HepG2 (cell line): Measurements from ENCODE around the gene AKAP12. TPM values are rescaled to one million over a fixed set of nuclear protein-coding genes. Genes with fewer than 3 reads are reported as not detected.

ENCODE experiments used
- ATAC-seq: fragments of 200-7000 bp; cut with Tn5 transposase; 3 replicates; pipeline ENCODE4 v1.9.1; 2020; ENCODE audit warnings: mild to moderate bottlenecking, moderate library complexity
- BruUV-seq: library from RNA; stranded (reverse); fragments of 400-500 nt; replicated peaks from 2 replicates; lab custom pipeline; 2021; lab: Mats Ljungman, UMichigan
- CTCF ChIA-PET: fragments of 300-600 bp; formaldehyde crosslinking; extraction: SDS; loops from one replicate; lab custom pipeline; 2021; ENCODE audit warnings: low total read pairs, inconsistent platforms, low intra/inter-chr PET ratio; lab: Yijun Ruan, JAX
- POLR2A ChIA-PET: fragments of 350-600 bp; sonication (Branson Sonifier 250); formaldehyde crosslinking; loops from one replicate; lab custom pipeline; 2020; ENCODE audit warnings: antibody characterized with exemption, inconsistent platforms; lab: Yijun Ruan, JAX
- DNase-seq: peaks from one replicate; pipeline ENCODE4 v3.0.0-alpha.2; 2015; ENCODE audit warnings: low spot score
- FAIRE-seq: peaks from 3 replicates; lab custom pipeline; 2011; peaks lifted over from hg19 to GRCh38; lab: Jason Lieb, UNC
- H2AFZ ChIP-seq: one replicate; pipeline ENCODE4 v1.6.1; 2011; ENCODE audit warnings: low read length, inconsistent platforms
- H3K27ac ChIP-seq: fragments of 300-600 bp; 3 replicates; pipeline ENCODE4 v1.8.0; 2011; ENCODE audit warnings: mixed run types, mild to moderate bottlenecking, mixed read lengths, low read length, inconsistent platforms; ENCODE audit not compliant: insufficient read depth; ENCODE audit errors: extremely low read length
- H3K27me3 ChIP-seq, 2 experiments: fragments of 200-600 bp in 1 of 2; 2 replicates in 1 of 2; 3 replicates in 1 of 2; pipeline versions ENCODE4 v1.6.0 to v1.8.0; 2011; ENCODE audit warnings: low read length in 2 of 2, mild to moderate bottlenecking in 2 of 2, moderate library complexity in 2 of 2, inconsistent platforms in 1 of 2; ENCODE audit not compliant: insufficient read depth in 2 of 2, control insufficient read depth in 1 of 2
- H3K36me3 ChIP-seq, 2 experiments: fragments of 200-600 bp in 1 of 2; replicated peaks in 1 of 2; 2 replicates in 1 of 2; 3 replicates in 1 of 2; pipeline versions ENCODE4 v1.5.1 to v1.8.0; 2011; ENCODE audit warnings: low read length in 2 of 2, inconsistent platforms in 1 of 2; ENCODE audit not compliant: insufficient read depth in 2 of 2, control insufficient read depth in 1 of 2
- H3K4me1 ChIP-seq: 2 replicates; pipeline ENCODE4 v1.5.1; 2012; ENCODE audit warnings: low read length, inconsistent platforms; ENCODE audit not compliant: insufficient read depth
- H3K4me2 ChIP-seq: 2 replicates; pipeline ENCODE4 v1.6.0; 2011; ENCODE audit warnings: low read depth, low read length, inconsistent platforms
- H3K4me3 ChIP-seq, 3 experiments: fragments of 200-600 bp in 1 of 3; sonication (generic), shearing (Covaris generic) in 1 of 3; replicated peaks in 1 of 3; 2 replicates each; pipeline ENCODE4 v1.5.1; 2011 to 2016; ENCODE audit warnings: low read length in 3 of 3, inconsistent platforms in 2 of 3, low read depth in 2 of 3, mild to moderate bottlenecking in 2 of 3, control low read depth in 1 of 3, mixed read lengths in 1 of 3; ENCODE audit not compliant: insufficient read depth in 1 of 3
- H3K79me2 ChIP-seq: one replicate; pipeline ENCODE4 v1.6.1; 2011; ENCODE audit warnings: low read length, inconsistent platforms; ENCODE audit not compliant: insufficient read depth
- H3K9ac ChIP-seq: 2 replicates; pipeline ENCODE4 v1.6.0; 2011; ENCODE audit warnings: mild to moderate bottlenecking, low read depth, low read length, inconsistent platforms; ENCODE audit not compliant: insufficient read depth
- H3K9me3 ChIP-seq: 2 replicates; pipeline ENCODE4 v1.5.1; 2012; ENCODE audit warnings: mild to moderate bottlenecking, low read length
- H4K20me1 ChIP-seq: 2 replicates; pipeline ENCODE4 v1.6.0; 2011; ENCODE audit warnings: inconsistent platforms, mild to moderate bottlenecking, low read length, moderate library complexity; ENCODE audit not compliant: insufficient read depth
- KLF12 ChIP-seq: sonication (generic); formaldehyde crosslinking; IDR thresholded peaks from 2 replicates; pipeline ENCODE4 v1.4.0; 2020; ENCODE audit warnings: missing genetic modification reagents, borderline replicate concordance
- KLF15 ChIP-seq: sonication (generic); formaldehyde crosslinking; IDR thresholded peaks from 2 replicates; pipeline ENCODE4 v1.8.1; 2023; ENCODE audit warnings: borderline replicate concordance, mild to moderate bottlenecking, inconsistent platforms, missing genetic modification reagents, mixed read lengths
- MAFG ChIP-seq: sonication (generic); formaldehyde crosslinking; IDR thresholded peaks from 2 replicates; pipeline ENCODE4 v1.5.1; 2020; ENCODE audit warnings: mild to moderate bottlenecking, missing genetic modification reagents
- MIER2 ChIP-seq: IDR thresholded peaks from 2 replicates; pipeline ENCODE4 v1.6.1; 2016; ENCODE audit warnings: missing biosample characterization, missing genetic modification reagents
- MTA1 ChIP-seq: sonication (generic); formaldehyde crosslinking; IDR thresholded peaks from 2 replicates; pipeline ENCODE4 v1.4.0; 2020; ENCODE audit warnings: missing genetic modification reagents, mild to moderate bottlenecking, borderline replicate concordance
- SCMH1 ChIP-seq: sonication (generic); formaldehyde crosslinking; IDR thresholded peaks from 2 replicates; pipeline ENCODE4 v1.9.0; 2021; ENCODE audit warnings: missing genetic modification reagents, mild to moderate bottlenecking, borderline replicate concordance
- SIX4 ChIP-seq: sonication (generic); formaldehyde crosslinking; IDR thresholded peaks from 2 replicates; pipeline ENCODE4 v1.4.0; 2020; ENCODE audit warnings: missing genetic modification reagents
- XRCC5 ChIP-seq: fragments of 200-400 bp; formaldehyde crosslinking; optimal IDR thresholded peaks from 2 replicates; pipeline ENCODE3; 2017; ENCODE audit warnings: mild to moderate bottlenecking, low read length
- ZNF30 ChIP-seq: sonication (generic); formaldehyde crosslinking; IDR thresholded peaks from 2 replicates; pipeline ENCODE4 v1.5.0; 2020; ENCODE audit warnings: mild to moderate bottlenecking, missing genetic modification reagents
- ZNF431 ChIP-seq: sonication (generic); formaldehyde crosslinking; IDR thresholded peaks from 2 replicates; pipeline ENCODE4 v1.9.0; 2022; ENCODE audit warnings: missing genetic modification reagents, low read depth, mild to moderate bottlenecking, borderline replicate concordance
- ZSCAN12 ChIP-seq: sonication (generic); formaldehyde crosslinking; IDR thresholded peaks from 2 replicates; pipeline ENCODE4 v1.9.0; 2021; ENCODE audit warnings: mild to moderate bottlenecking, missing genetic modification reagents
- WGBS: methylation state at CpG from one replicate; pipeline ENCODE4 v1.1.6; 2017; ENCODE audit warnings: low lambda C conversion rate; 5-methylcytosine and 5-hydroxymethylcytosine counted together
- in situ Hi-C: cut with HindIII; loops from 2 replicates; pipeline ENCODE4 v1.10.0; 2017; ENCODE audit warnings: low pct_unique_long_range_greater_than_20kb; ENCODE audit not compliant: extremely low pct_ligation_motif_present
- intact Hi-C: fragments of 100-400 bp; cut with micrococcal nuclease; formaldehyde crosslinking; loops from one replicate; pipeline ENCODE4 v1.10.0; 2022; ENCODE audit not compliant: unreplicated experiment
- polyA plus RNA-seq, 8 experiments: library from polyadenylated mRNA; depleted of rRNA in 3 of 8; stranded (reverse) in 7 of 8; unstranded in 1 of 8; fragments of >200 nt; fragmentation: Illumina TruSeq in 4 of 8; extraction: Trizol in 4 of 8; gene quantifications; 2 replicates each; pipeline versions ENCODE4 v1.2.1 to v1.2.3, GENCODE V29; 2011 to 2016; ENCODE audit warnings: low read depth in 4 of 8, missing spikeins in 1 of 8, mixed read lengths in 1 of 8; ENCODE audit not compliant: insufficient read depth in 1 of 8
- total RNA-seq, 5 experiments: library from RNA; depleted of rRNA; stranded (reverse); fragments of >200 nt; fragmentation: Illumina TruSeq; extraction: Trizol; gene quantifications; 2 replicates each; pipeline ENCODE4 v1.2.3, GENCODE V29; 2016; ENCODE audit warnings: low read depth in 1 of 5
- TF ChIP-seq, protein P1 (sequence below): IDR thresholded peaks from 2 replicates; pipeline ENCODE4 v1.6.1; 2016; ENCODE audit warnings: low read depth, missing genetic modification reagents, missing compliant biosample characterization
- TF ChIP-seq, protein P2 (sequence below): sonication (generic); formaldehyde crosslinking; IDR thresholded peaks from 2 replicates; pipeline ENCODE4 v1.5.1; 2020; ENCODE audit warnings: missing genetic modification reagents, mild to moderate bottlenecking, borderline replicate concordance

The AKAP12 gene
- total and polyA plus RNA-seq, 2 of the 13 experiments (the other 11 are each of a cell fraction or from before 2014, with no cell fraction given): 10.6 to 19.0 TPM

DNA sequence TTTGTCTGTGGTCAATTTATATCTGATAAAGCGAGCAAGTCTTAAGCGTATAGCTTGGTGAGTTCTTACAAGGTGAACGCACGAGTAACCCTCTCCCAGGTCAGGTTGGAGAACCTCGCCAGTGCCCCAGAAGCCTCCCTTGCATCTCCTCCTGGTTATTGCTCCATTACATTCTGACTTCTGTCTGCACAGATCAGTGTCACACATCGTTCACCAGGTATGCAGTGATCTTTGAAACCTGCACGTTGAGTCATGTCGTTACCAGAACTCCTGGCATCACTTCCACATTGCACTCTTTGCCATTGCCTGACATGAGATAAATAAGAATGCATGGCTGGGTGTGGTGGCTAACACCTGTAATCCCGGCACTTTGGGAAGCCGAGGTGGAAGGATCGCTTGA lies 44.2 kb downstream of the AKAP12 start:
- intact Hi-C loops (no loop called here), in situ Hi-C loops (no loop called here)
- FAIRE-seq (no peak), ATAC-seq (peak; percentile 58; the same call in 2 of the 3 replicates), DNase-seq (no peak)
- Histone ChIP-seq H4K20me1 (no peaks in the 10 kb centered on the region), H3K4me3 (no peak overlapping the region), H2AFZ (no peak overlapping the region), H3K4me1 (no peaks in the 10 kb centered on the region), H3K27ac (no peak overlapping the region), H3K79me2 (no peaks in the 10 kb centered on the region), H3K27me3 (no peaks in the 10 kb centered on the region; a peak in 1 of 5 replicates), H3K4me2 (no peak overlapping the region), H3K9ac (no peak overlapping the region), H3K36me3 (no peaks in the 10 kb centered on the region), H3K9me3 (no peaks in the 10 kb centered on the region)
- CTCF ChIA-PET: no interaction called here
- POLR2A ChIA-PET: no interaction called here
- 59% methylated on average over 11 of the region's 11 CpGs for WGBS
- BruUV-seq: no TSS peak
- no peak for TF ChIP-seq MAFG (CRISPR knock-in tag)
- TF ChIP-seq MIER2 (CRISPR knock-in tag): no peak
- no peak for TF ChIP-seq MTA1
- no peak for TF ChIP-seq ZNF431
- TF ChIP-seq ZNF30: no peak
- no peak for TF ChIP-seq SCMH1 (CRISPR knock-in tag)
- TF ChIP-seq, protein P1, sequence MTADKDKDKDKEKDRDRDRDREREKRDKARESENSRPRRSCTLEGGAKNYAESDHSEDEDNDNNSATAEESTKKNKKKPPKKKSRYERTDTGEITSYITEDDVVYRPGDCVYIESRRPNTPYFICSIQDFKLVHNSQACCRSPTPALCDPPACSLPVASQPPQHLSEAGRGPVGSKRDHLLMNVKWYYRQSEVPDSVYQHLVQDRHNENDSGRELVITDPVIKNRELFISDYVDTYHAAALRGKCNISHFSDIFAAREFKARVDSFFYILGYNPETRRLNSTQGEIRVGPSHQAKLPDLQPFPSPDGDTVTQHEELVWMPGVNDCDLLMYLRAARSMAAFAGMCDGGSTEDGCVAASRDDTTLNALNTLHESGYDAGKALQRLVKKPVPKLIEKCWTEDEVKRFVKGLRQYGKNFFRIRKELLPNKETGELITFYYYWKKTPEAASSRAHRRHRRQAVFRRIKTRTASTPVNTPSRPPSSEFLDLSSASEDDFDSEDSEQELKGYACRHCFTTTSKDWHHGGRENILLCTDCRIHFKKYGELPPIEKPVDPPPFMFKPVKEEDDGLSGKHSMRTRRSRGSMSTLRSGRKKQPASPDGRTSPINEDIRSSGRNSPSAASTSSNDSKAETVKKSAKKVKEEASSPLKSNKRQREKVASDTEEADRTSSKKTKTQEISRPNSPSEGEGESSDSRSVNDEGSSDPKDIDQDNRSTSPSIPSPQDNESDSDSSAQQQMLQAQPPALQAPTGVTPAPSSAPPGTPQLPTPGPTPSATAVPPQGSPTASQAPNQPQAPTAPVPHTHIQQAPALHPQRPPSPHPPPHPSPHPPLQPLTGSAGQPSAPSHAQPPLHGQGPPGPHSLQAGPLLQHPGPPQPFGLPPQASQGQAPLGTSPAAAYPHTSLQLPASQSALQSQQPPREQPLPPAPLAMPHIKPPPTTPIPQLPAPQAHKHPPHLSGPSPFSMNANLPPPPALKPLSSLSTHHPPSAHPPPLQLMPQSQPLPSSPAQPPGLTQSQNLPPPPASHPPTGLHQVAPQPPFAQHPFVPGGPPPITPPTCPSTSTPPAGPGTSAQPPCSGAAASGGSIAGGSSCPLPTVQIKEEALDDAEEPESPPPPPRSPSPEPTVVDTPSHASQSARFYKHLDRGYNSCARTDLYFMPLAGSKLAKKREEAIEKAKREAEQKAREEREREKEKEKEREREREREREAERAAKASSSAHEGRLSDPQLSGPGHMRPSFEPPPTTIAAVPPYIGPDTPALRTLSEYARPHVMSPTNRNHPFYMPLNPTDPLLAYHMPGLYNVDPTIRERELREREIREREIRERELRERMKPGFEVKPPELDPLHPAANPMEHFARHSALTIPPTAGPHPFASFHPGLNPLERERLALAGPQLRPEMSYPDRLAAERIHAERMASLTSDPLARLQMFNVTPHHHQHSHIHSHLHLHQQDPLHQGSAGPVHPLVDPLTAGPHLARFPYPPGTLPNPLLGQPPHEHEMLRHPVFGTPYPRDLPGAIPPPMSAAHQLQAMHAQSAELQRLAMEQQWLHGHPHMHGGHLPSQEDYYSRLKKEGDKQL (CRISPR knock-in tag): no peak
- no peak for TF ChIP-seq XRCC5
- TF ChIP-seq, protein P2, sequence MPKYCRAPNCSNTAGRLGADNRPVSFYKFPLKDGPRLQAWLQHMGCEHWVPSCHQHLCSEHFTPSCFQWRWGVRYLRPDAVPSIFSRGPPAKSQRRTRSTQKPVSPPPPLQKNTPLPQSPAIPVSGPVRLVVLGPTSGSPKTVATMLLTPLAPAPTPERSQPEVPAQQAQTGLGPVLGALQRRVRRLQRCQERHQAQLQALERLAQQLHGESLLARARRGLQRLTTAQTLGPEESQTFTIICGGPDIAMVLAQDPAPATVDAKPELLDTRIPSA: no peak
- no peak for TF ChIP-seq KLF12 (CRISPR knock-in tag)
- no peak for TF ChIP-seq ZSCAN12
- no peak for TF ChIP-seq SIX4
- no peak for TF ChIP-seq KLF15 (CRISPR knock-in tag)
